ENCODE data around the gene MRPL24.
A peak's percentile ranks its signal among the peaks of the same experiment; 100 is the strongest.

MRPL24 gene

GRCh38 chr1:156705918-156706656, 34.8 kb downstream of the MRPL24 start (continued):
- TF ChIP-seq ZSCAN5A (tag by site-specific recombination; IDR thresholded peaks at IDR 0.05) (0 out of 2 replicates have a peak, but pooled peaks have one; percentile 20), MEIS1 (CRISPR knock-in tag; IDR thresholded peaks at IDR 0.05; ENCODE audit: borderline replicate concordance) (no peak), BCL6B (tag by site-specific recombination; IDR thresholded peaks at IDR 0.05) (no peak), ZFHX2 (tag by site-specific recombination; conservative IDR thresholded peaks at IDR 0.05) (peak; percentile 93), SCRT1 (tag by site-specific recombination; IDR thresholded peaks at IDR 0.05; ENCODE audit: borderline replicate concordance) (no peak), ZNF600 (tag by site-specific recombination; IDR thresholded peaks at IDR 0.05) (peak; percentile 83), GFI1B (tag by site-specific recombination; IDR thresholded peaks at IDR 0.05) (no peak), ZSCAN23 (tag by site-specific recombination; IDR thresholded peaks at IDR 0.05) (no peak), TRIM28 (IDR thresholded peaks at IDR 0.05; ENCODE audit: borderline replicate concordance, low read length) (peak; percentile 45; the same call in 1 of the 2 replicates), ZNF155 (tag by site-specific recombination; IDR thresholded peaks at IDR 0.05) (no peak), ZNF777 (tag by site-specific recombination; IDR thresholded peaks at IDR 0.05; ENCODE audit: borderline replicate concordance) (no peak), ZIC2 (tag by site-specific recombination; IDR thresholded peaks at IDR 0.05) (peak; percentile 92), ZNF341 (tag by site-specific recombination; IDR thresholded peaks at IDR 0.05; ENCODE audit: low read depth) (peak; percentile 31; the same call in 1 of the 2 replicates), PATZ1 (tag by site-specific recombination; IDR thresholded peaks at IDR 0.05) (peak; percentile 100), ZFP41 (tag by site-specific recombination; IDR thresholded peaks at IDR 0.05; ENCODE audit: borderline replicate concordance) (no peak), ZNF19 (tag by site-specific recombination; IDR thresholded peaks at IDR 0.05; ENCODE audit: low read depth) (no peak), ZSCAN4 (tag by site-specific recombination; IDR thresholded peaks at IDR 0.05) (no peak; the same call in 1 of the 2 replicates), KLF7 (tag by site-specific recombination; IDR thresholded peaks at IDR 0.05; ENCODE audit: borderline replicate concordance) (peak; percentile 75), PRDM2 (tag by site-specific recombination; IDR thresholded peaks at IDR 0.05; ENCODE audit: borderline replicate concordance) (peak; percentile 58; the same call in 1 of the 2 replicates)
- TF ChIP-seq, protein P1, sequence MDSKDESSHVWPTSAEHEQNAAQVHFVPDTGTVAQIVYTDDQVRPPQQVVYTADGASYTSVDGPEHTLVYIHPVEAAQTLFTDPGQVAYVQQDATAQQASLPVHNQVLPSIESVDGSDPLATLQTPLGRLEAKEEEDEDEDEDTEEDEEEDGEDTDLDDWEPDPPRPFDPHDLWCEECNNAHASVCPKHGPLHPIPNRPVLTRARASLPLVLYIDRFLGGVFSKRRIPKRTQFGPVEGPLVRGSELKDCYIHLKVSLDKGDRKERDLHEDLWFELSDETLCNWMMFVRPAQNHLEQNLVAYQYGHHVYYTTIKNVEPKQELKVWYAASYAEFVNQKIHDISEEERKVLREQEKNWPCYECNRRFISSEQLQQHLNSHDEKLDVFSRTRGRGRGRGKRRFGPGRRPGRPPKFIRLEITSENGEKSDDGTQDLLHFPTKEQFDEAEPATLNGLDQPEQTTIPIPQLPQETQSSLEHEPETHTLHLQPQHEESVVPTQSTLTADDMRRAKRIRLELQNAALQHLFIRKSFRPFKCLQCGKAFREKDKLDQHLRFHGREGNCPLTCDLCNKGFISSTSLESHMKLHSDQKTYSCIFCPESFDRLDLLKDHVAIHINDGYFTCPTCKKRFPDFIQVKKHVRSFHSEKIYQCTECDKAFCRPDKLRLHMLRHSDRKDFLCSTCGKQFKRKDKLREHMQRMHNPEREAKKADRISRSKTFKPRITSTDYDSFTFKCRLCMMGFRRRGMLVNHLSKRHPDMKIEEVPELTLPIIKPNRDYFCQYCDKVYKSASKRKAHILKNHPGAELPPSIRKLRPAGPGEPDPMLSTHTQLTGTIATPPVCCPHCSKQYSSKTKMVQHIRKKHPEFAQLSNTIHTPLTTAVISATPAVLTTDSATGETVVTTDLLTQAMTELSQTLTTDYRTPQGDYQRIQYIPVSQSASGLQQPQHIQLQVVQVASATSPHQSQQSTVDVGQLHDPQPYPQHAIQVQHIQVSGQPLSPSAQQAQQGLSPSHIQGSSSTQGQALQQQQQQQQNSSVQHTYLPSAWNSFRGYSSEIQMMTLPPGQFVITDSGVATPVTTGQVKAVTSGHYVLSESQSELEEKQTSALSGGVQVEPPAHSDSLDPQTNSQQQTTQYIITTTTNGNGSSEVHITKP (tag by site-specific recombination; IDR thresholded peaks at IDR 0.05): peak; percentile 49; the same call in 1 of the 2 replicates
- TF ChIP-seq, protein P2, sequence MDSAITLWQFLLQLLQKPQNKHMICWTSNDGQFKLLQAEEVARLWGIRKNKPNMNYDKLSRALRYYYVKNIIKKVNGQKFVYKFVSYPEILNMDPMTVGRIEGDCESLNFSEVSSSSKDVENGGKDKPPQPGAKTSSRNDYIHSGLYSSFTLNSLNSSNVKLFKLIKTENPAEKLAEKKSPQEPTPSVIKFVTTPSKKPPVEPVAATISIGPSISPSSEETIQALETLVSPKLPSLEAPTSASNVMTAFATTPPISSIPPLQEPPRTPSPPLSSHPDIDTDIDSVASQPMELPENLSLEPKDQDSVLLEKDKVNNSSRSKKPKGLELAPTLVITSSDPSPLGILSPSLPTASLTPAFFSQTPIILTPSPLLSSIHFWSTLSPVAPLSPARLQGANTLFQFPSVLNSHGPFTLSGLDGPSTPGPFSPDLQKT (IDR thresholded peaks at IDR 0.05; ENCODE audit: borderline replicate concordance, low read depth, low read length): no peak

All from HEK293 (cell line).